CD14-positive monocyte (primary cell): ENCODE results near the gene FRMD4A. TPM values are rescaled to one million over a fixed set of nuclear protein-coding genes. Genes with fewer than 3 reads are reported as not detected.

Experiments used
- DNase-seq, 3 donors: peaks; one replicate each; pipeline ENCODE4 v3.0.0-alpha.2; 2011 to 2022
- H2AFZ ChIP-seq: 2 replicates; pipeline ENCODE4 v1.6.0; 2012; ENCODE audit warnings: mild to moderate bottlenecking, low read depth, low read length, inconsistent platforms; ENCODE audit not compliant: insufficient read depth, poor library complexity, severe bottlenecking
- H3K27ac ChIP-seq, 2 donors: 1 replicate in 1 of 2; 2 replicates in 1 of 2; pipeline ENCODE4 v1.5.1; 2012 to 2013; ENCODE audit warnings: low read length in 2 of 2, control low read depth in 1 of 2, inconsistent platforms in 1 of 2, low read depth in 1 of 2, mild to moderate bottlenecking in 1 of 2
- H3K27me3 ChIP-seq, 2 donors: one replicate each; pipeline versions ENCODE4 v1.6.0 to v1.6.1; 2011 to 2013; ENCODE audit warnings: low read length in 2 of 2; ENCODE audit not compliant: control insufficient read depth in 2 of 2, insufficient read depth in 2 of 2
- H3K36me3 ChIP-seq, 2 donors: replicated peaks in 1 of 2; 1 replicate in 1 of 2; 2 replicates in 1 of 2; pipeline versions ENCODE4 v1.5.1 to v1.6.1; 2012 to 2013; ENCODE audit warnings: low read length in 2 of 2, control low read depth in 1 of 2, inconsistent platforms in 1 of 2, mild to moderate bottlenecking in 1 of 2; ENCODE audit not compliant: insufficient read depth in 2 of 2, control insufficient read depth in 1 of 2
- H3K4me1 ChIP-seq, 2 donors: 1 replicate in 1 of 2; 2 replicates in 1 of 2; pipeline versions ENCODE4 v1.5.1 to v1.6.1; 2012 to 2013; ENCODE audit warnings: low read length in 2 of 2, control low read depth in 1 of 2, inconsistent platforms in 1 of 2, mild to moderate bottlenecking in 1 of 2, moderate library complexity in 1 of 2; ENCODE audit not compliant: insufficient read depth in 2 of 2, control insufficient read depth in 1 of 2
- H3K4me2 ChIP-seq: replicated peaks from 2 replicates; pipeline ENCODE3; 2012; ENCODE audit warnings: low read length, moderate library complexity, mild to moderate bottlenecking; ENCODE audit not compliant: poor library complexity, severe bottlenecking; ENCODE audit errors: extremely low read depth
- H3K4me3 ChIP-seq, 3 experiments: fragments of 200-600 bp in 1 of 3; sonication (generic) in 1 of 3; replicated peaks in 1 of 3; 1 replicate in 2 of 3; 2 replicates in 1 of 3; pipeline ENCODE4 v1.5.1; 2011 to 2013; ENCODE audit warnings: low read length in 3 of 3, mild to moderate bottlenecking in 3 of 3, control low read depth in 2 of 3, low read depth in 2 of 3, inconsistent platforms in 1 of 3, moderate library complexity in 1 of 3
- H3K79me2 ChIP-seq: 2 replicates; pipeline ENCODE4 v1.6.0; 2012; ENCODE audit warnings: mild to moderate bottlenecking, control low read depth, inconsistent platforms, low read length, moderate library complexity; ENCODE audit not compliant: insufficient read depth
- H3K9ac ChIP-seq: 2 replicates; pipeline ENCODE4 v1.6.0; 2017; ENCODE audit warnings: low read length, mild to moderate bottlenecking; ENCODE audit not compliant: insufficient read depth, poor library complexity, severe bottlenecking
- H3K9me3 ChIP-seq, 2 donors: replicated peaks in 1 of 2; 1 replicate in 1 of 2; 2 replicates in 1 of 2; pipeline versions ENCODE4 v1.5.1 to v1.6.1; 2012 to 2013; ENCODE audit warnings: low read length in 2 of 2, control low read depth in 1 of 2; ENCODE audit not compliant: control insufficient read depth in 1 of 2, insufficient read depth in 1 of 2
- H4K20me1 ChIP-seq: 2 replicates; pipeline ENCODE4 v1.6.0; 2012; ENCODE audit warnings: mild to moderate bottlenecking, low read length, control low read depth, moderate library complexity; ENCODE audit not compliant: insufficient read depth
- H3K27ac Mint-ChIP-seq, 7 donors: one replicate each; pipeline ENCODE4 v1.8.0; 2020; ENCODE audit warnings: mild to moderate bottlenecking in 7 of 7, mixed read lengths in 7 of 7, moderate library complexity in 6 of 7, inconsistent platforms in 2 of 7
- H3K27me3 Mint-ChIP-seq, 3 donors: one replicate each; pipeline ENCODE4 v1.8.0; 2021 to 2022; ENCODE audit warnings: low read depth in 3 of 3, mild to moderate bottlenecking in 3 of 3, mixed read lengths in 3 of 3, moderate library complexity in 3 of 3, inconsistent platforms in 1 of 3
- H3K36me3 Mint-ChIP-seq, 2 donors: one replicate each; pipeline ENCODE4 v1.8.0; 2020; ENCODE audit warnings: mixed read lengths in 2 of 2, inconsistent platforms in 1 of 2, mild to moderate bottlenecking in 1 of 2
- H3K4me1 Mint-ChIP-seq: one replicate; pipeline ENCODE4 v1.8.0; 2020; ENCODE audit warnings: mild to moderate bottlenecking, mixed read lengths
- H3K4me3 Mint-ChIP-seq, 2 donors: one replicate each; pipeline ENCODE4 v1.8.0; 2020; ENCODE audit warnings: mild to moderate bottlenecking in 2 of 2, mixed read lengths in 2 of 2, moderate library complexity in 1 of 2
- H3K9me3 Mint-ChIP-seq, 7 donors: one replicate each; pipeline ENCODE4 v1.8.0; 2020 to 2022; ENCODE audit warnings: mixed read lengths in 7 of 7, mild to moderate bottlenecking in 6 of 7, moderate library complexity in 6 of 7, inconsistent platforms in 2 of 7
- WGBS: methylation state at CpG from one replicate; pipeline ENCODE4 v1.1.5; 2013; ENCODE audit warnings: missing lambda C conversion rate; ENCODE audit not compliant: insufficient coverage; 5-methylcytosine and 5-hydroxymethylcytosine counted together
- intact Hi-C, 2 donors: fragments of 100-400 bp; cut with micrococcal nuclease; formaldehyde crosslinking; loops; one replicate each; pipeline versions ENCODE4 v1.15.0 to v1.15.1; 2023
- polyA plus RNA-seq, 3 donors: library from polyadenylated mRNA; depleted of rRNA in 1 of 3; unstranded in 2 of 3; stranded (reverse) in 1 of 3; fragments of 300-500 nt in 2 of 3; fragments of >200 nt in 1 of 3; fragmentation: Illumina TruSeq in 2 of 3; gene quantifications; 1 replicate in 2 of 3; 2 replicates in 1 of 3; pipeline ENCODE4 v1.2.3, GENCODE V29; 2012 to 2021
- TF ChIP-seq, protein P1 (sequence below): fragments of 200-600 bp; IDR thresholded peaks from one replicate; pipeline ENCODE4 v1.8.0; 2022; ENCODE audit warnings: antibody characterized with exemption, mild to moderate bottlenecking

The FRMD4A gene
- polyA plus RNA-seq, 3 donors, result 0.12 TPM; not detected in 2

GRCh38 chr10:13891128-13892000 is 439.4 kb downstream of the FRMD4A start:
- Mint-ChIP-seq H3K36me3 (peaks cover 0 to 8% of the 10 kb centered on the region in 2 donors), H3K27me3 (peaks cover 86 to 87% (median 86%) of the 10 kb centered on the region in 3 donors), H3K4me3 (peak overlapping the region; percentile 67 to 86), H3K9me3 (peaks cover 2 to 28% (median 10%) of the 10 kb centered on the region in 7 donors), H3K27ac (no peak overlapping the region), H3K4me1 (peaks cover 33% of the 10 kb centered on the region)
- TF ChIP-seq, protein P1, sequence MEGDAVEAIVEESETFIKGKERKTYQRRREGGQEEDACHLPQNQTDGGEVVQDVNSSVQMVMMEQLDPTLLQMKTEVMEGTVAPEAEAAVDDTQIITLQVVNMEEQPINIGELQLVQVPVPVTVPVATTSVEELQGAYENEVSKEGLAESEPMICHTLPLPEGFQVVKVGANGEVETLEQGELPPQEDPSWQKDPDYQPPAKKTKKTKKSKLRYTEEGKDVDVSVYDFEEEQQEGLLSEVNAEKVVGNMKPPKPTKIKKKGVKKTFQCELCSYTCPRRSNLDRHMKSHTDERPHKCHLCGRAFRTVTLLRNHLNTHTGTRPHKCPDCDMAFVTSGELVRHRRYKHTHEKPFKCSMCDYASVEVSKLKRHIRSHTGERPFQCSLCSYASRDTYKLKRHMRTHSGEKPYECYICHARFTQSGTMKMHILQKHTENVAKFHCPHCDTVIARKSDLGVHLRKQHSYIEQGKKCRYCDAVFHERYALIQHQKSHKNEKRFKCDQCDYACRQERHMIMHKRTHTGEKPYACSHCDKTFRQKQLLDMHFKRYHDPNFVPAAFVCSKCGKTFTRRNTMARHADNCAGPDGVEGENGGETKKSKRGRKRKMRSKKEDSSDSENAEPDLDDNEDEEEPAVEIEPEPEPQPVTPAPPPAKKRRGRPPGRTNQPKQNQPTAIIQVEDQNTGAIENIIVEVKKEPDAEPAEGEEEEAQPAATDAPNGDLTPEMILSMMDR, result no peak
- Histone ChIP-seq H4K20me1 (no peaks in the 10 kb centered on the region), H3K27ac (no peak overlapping the region), H3K4me1 (peaks cover 12 to 14% of the 10 kb centered on the region in 2 donors), H3K27me3 (peaks cover 71 to 82% of the 10 kb centered on the region in 2 donors), H2AFZ (peak overlapping the region; percentile 27), H3K4me2 (peak overlapping the region; percentile 42), H3K79me2 (no peaks in the 10 kb centered on the region), H3K9me3 (peaks cover 0 to 13% of the 10 kb centered on the region in 2 donors), H3K4me3 (peak overlapping the region in 1 of 3 experiments; percentile 49), H3K9ac (no peak overlapping the region), H3K36me3 (no peaks in the 10 kb centered on the region)
- intact Hi-C loops, result loop anchor here in 1 of 2 donors (5.0 kb wide), 1 partner anchor 39 kb away; no protein-coding TSS in a partner anchor
- WGBS, result 2% methylated on average over 85 of the region's 87 CpGs
- no peak for DNase-seq

DNA sequence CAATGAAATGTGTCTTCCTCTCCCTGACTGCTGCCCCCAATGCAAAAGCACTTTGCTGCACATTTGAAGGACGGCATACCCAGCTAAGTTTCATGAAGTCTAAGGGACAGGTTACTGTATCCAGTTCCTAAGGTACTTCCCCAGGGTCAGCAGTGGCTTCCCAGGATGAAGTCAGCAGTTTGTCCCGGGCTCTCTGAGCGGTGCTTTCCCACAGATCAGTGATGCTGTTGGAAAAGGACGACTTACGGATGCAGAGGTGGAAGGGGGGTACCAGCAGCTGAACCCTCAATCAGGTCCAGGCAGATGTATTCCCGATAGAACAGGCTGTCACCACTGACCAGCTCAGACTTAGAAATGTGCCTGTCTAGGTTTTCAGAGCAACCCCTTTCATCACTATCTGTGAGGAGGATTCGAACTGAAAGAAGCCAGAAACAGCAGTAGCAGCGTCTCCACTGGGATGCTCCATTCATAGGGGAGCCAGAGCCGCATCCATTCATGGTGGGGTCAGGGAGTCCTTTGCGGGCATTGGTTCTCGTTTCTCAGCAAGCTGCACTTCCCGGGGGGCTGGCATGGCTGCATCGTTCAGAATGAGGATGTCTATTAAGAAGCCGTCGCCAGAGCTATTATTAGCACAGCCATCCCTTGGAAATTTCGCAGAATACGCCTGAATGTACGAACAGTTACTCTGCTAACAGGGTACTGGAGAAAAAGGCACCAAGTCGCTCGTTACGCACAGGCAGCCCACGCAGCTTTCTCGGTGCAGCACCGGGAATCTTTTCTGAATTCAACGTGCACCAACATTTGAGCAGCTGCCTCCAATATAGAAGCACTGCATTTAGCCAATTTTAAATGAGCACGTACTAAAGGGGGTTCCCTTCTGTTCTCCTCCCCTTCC is 440.2 kb downstream of the FRMD4A start:
- Mint-ChIP-seq H3K27me3 (peaks cover 83 to 86% (median 85%) of the 10 kb centered on the region in 3 donors), H3K36me3 (peaks cover 0 to 8% of the 10 kb centered on the region in 2 donors), H3K27ac (no peak overlapping the region), H3K9me3 (peaks cover 2 to 23% (median 6%) of the 10 kb centered on the region in 7 donors), H3K4me1 (peaks cover 33% of the 10 kb centered on the region), H3K4me3 (peak overlapping the region; percentile 67 to 86)
- Histone ChIP-seq H4K20me1 (no peaks in the 10 kb centered on the region), H3K27me3 (peaks cover 76 to 86% of the 10 kb centered on the region in 2 donors), H3K9ac (no peak overlapping the region), H3K36me3 (no peaks in the 10 kb centered on the region), H3K4me3 (peak overlapping the region in 1 of 3 experiments; percentile 49), H3K27ac (no peak overlapping the region), H3K4me1 (peaks cover 12 to 14% of the 10 kb centered on the region in 2 donors), H3K9me3 (peaks cover 0 to 13% of the 10 kb centered on the region in 2 donors), H3K4me2 (peak overlapping the region; percentile 42), H2AFZ (peak overlapping the region; percentile 27), H3K79me2 (no peaks in the 10 kb centered on the region)
- WGBS, result 14% methylated on average over 23 of the region's 26 CpGs
- TF ChIP-seq, protein P1, result no peak
- peak in 1 of 3 donors; percentile 12 for DNase-seq
- intact Hi-C loops, result loop anchor here in 1 of 2 donors (5.0 kb wide), 1 partner anchor 38 kb away; no protein-coding TSS in a partner anchor
